Measurements from ENCODE around the gene TENT4B.
"Not testable (repeated sequence)": the region's sequence is repeated elsewhere in the genome, so short reads cannot be mapped to it uniquely, and the experiment has no call there.

The TENT4B gene

GRCh38 chr16:50154420-50154950 is 1.4 kb downstream of the TENT4B start:
- DNase-seq (ENCODE audit: low read depth in 2 of 2, low spot score in 1 of 2), result no peak

- DNase-seq (ENCODE audit: low read depth in 2 of 2, low spot score in 1 of 2), result no peak
Observed at GRCh38 chr16:50155925-50156324, 2.8 kb downstream of the TENT4B start.

GRCh38 chr16:50156590-50156989 is 3.5 kb downstream of the TENT4B start:
- no peak for DNase-seq (ENCODE audit: low read depth in 2 of 2, low spot score in 1 of 2)

GRCh38 chr16:50160495-50161164 is 7.5 kb downstream of the TENT4B start:
- no peak for DNase-seq (ENCODE audit: low read depth in 2 of 2, low spot score in 1 of 2)

GRCh38 chr16:50161950-50162349 is 8.8 kb downstream of the TENT4B start:
- no peak for DNase-seq (ENCODE audit: low read depth in 2 of 2, low spot score in 1 of 2)

- DNase-seq (ENCODE audit: low read depth in 2 of 2, low spot score in 1 of 2), result no peak
Observed at GRCh38 chr16:50165473-50165872, 12.4 kb downstream of the TENT4B start.

GRCh38 chr16:50166511-50167500 is 13.7 kb downstream of the TENT4B start:
- no peak for DNase-seq (ENCODE audit: low read depth in 2 of 2, low spot score in 1 of 2)

- no peak for DNase-seq (ENCODE audit: low read depth in 2 of 2, low spot score in 1 of 2)
Observed at GRCh38 chr16:50167556-50167955, 14.4 kb downstream of the TENT4B start.

GRCh38 chr16:50169555-50170096 is 16.5 kb downstream of the TENT4B start:
- no peak for DNase-seq (ENCODE audit: low read depth in 2 of 2, low spot score in 1 of 2)

GRCh38 chr16:50171773-50172172 is 18.7 kb downstream of the TENT4B start:
- DNase-seq (ENCODE audit: low read depth in 2 of 2, low spot score in 1 of 2), result not testable (repeated sequence)

- DNase-seq (ENCODE audit: low read depth in 2 of 2, low spot score in 1 of 2), result no peak
Observed at GRCh38 chr16:50172195-50172922, 19.3 kb downstream of the TENT4B start.

- DNase-seq (ENCODE audit: low read depth in 2 of 2, low spot score in 1 of 2), result no peak
Observed at GRCh38 chr16:50173316-50173715, 20.2 kb downstream of the TENT4B start.

GRCh38 chr16:50178491-50178941 is 25.4 kb downstream of the TENT4B start:
- DNase-seq (ENCODE audit: low read depth in 2 of 2, low spot score in 1 of 2), result no peak

- DNase-seq (ENCODE audit: low read depth in 2 of 2, low spot score in 1 of 2), result no peak
Observed at GRCh38 chr16:50182441-50182840, 29.3 kb downstream of the TENT4B start.

- no peak for DNase-seq (ENCODE audit: low read depth in 2 of 2, low spot score in 1 of 2)
Observed at GRCh38 chr16:50183316-50183715, 30.2 kb downstream of the TENT4B start.

- DNase-seq (ENCODE audit: low read depth in 2 of 2, low spot score in 1 of 2), result no peak
Observed at GRCh38 chr16:50185005-50185505, 31.9 kb downstream of the TENT4B start.

- DNase-seq (ENCODE audit: low read depth in 2 of 2, low spot score in 1 of 2), result no peak
Observed at GRCh38 chr16:50188619-50189136, 35.6 kb downstream of the TENT4B start.

GRCh38 chr16:50190292-50190691 is 37.2 kb downstream of the TENT4B start:
- no peak for DNase-seq (ENCODE audit: low read depth in 2 of 2, low spot score in 1 of 2)

GRCh38 chr16:50192386-50193050 is 39.4 kb downstream of the TENT4B start:
- no peak for DNase-seq (ENCODE audit: low read depth in 2 of 2, low spot score in 1 of 2)

GRCh38 chr16:50193594-50193993 is 40.5 kb downstream of the TENT4B start:
- DNase-seq (ENCODE audit: low read depth in 2 of 2, low spot score in 1 of 2), result no peak

Data from stimulated activated CD8-positive, alpha-beta memory T cell treated with anti-CD3 and anti-CD28 coated beads, Interleukin-4, amount 100 ng/mL, for 1 hour (primary cell).